ENCODE measurements around the gene FKBP5.
"Not testable (repeated sequence)": the region's sequence is repeated elsewhere in the genome, so short reads cannot be mapped to it uniquely, and the experiment has no call there.

Gene FKBP5

DNA sequence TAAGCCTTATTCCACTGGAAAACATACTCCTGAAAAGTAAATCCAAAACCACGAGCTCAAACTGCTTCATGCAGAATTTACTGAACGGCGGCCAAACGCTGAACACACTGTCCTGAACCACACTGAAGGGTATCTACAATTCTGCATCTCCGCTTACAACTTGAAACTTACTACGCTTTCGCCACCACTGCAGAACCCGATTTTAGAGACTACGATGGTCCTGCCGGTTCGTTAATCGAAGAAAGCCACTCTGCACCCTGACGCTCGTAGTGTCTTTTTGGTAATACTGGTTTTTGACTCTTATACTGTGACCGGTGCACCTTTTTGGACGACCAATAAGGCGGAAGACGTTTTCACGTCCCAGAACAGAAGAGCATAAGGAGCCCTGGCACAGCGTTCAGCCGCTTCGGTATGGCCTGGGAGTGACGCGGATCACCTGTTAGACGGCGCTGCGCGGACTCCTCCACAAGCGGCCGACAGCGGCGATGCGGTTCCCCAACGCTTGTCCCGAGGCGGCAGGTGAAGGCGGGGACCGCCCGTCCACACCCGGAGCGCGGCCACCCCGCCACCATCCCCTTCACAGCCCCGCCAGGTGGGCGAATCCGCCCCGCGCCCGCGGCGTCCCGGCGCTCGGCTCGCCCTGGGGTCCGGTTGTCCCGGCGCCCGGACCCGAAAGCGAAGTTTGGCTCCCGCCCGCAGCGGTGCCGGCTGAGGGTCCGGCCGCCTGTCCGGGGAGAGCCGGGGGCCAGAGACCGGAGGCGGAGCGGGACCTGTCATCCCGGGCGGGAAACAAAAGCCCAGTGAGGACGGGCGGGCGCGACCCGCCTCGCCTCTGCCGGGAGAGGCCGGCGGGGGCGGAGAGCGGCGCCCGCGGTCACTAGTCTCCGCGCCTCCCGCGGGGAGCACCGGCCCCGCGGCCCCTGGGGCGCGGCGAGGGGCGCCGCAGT, 784 bp downstream of the FKBP5 start:
- DNase-seq: peak; percentile 48

DNA sequence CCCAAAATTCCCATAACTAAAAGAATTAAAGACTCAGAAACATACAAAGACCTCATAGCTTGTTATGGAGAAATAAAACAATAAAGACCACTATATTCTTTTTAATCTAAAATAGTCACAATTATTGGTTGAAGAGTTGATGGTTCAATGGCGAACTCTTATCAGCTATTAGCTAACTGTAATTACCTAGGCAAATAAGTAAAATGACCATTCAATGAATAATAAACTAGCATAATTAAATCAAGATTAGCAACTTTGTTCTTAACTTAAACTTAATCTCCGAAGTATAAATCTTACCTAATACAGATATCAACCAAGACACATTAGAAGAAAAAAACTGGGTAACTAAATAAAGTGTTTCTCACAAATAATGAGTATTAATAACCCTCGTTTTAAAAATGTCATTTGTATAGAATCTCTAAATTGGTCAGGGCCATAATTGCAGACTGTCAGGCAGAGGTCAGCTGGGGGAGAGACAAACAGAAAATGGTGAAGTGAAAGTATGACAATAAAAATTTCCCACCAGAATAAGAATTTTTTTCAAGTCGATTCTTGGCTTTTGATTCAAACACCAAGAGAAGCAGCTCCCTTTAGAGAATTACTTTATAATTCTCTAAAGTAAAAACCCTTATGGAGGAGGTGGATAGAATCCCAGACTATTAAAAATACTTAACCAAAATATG, 1.7 kb downstream of the FKBP5 start:
- DNase-seq: no peak

DNA sequence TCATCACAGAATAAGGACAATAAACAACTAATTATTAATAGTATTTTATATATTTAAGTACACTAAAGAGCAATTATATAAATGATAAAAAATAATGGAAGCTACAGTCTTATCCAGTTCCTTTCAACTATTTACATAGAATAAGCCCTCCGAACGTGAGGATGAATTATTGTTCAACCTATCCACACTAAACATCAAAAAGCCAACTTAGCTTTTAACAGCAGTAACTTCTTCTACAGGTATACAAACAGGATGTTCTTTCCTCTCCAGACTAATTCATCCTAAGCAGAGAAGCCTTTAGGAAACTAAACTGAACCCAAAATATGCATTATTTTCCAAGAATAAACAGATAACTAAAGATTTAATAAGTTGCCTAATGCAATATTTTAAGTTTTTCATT, 2.3 kb downstream of the FKBP5 start:
- no peak for DNase-seq

DNA sequence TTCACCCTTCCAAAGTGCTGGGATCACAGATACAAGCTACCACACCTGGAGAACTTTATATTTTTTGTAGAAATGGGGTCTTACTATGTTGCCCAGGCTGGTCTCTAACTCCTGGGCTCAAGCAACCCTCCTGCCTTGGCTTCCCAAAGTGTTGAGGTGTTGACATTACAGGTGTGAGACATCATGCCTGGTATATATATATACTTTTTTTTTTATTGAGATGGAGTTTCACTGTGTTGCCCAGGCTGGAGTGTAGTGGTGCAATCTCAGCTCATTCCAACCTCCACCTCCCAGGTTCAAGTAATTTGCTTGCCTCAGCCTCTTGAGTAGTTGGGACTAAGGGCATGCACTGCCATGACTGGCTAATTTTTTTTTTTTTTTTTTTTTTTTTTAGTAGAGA, 5.4 kb downstream of the FKBP5 start:
- DNase-seq: no peak

DNA sequence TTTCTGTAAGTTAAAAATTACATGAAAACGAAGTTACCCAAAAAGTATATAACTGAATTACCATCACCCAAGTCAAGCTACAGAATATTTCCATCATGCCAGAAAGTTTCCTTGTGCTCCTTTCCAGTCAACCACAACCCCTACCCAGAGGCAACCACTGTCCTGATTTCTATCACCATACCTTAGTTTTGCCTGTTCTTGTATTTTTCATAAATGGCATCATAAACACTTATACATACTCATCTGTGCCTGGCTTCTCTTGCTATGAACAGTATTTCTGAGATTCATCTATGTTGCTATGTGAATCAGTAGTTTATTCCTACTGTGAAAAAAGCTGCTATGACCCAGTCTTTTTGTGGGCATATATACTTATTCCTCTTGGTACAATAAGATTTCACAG, 7.4 kb downstream of the FKBP5 start:
- no peak for DNase-seq

DNA sequence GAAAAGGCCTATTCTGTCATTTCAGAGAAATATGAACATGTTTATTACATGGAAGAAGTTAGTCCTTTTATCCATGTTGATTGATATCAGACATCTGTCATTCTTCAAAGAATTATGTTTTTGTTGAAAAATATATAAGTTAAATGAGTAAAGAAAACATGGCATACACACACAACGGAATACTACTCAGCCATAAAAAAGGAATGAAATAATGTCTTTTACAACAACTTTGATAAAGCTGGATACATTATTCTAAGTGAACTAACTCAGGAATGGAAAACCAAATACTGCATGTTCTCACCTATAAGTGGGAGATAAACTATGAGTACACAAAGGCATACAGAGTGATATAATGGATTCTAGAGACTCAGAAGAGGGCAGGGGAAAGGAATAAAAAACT, 9.3 kb downstream of the FKBP5 start:
- no peak for DNase-seq

DNA sequence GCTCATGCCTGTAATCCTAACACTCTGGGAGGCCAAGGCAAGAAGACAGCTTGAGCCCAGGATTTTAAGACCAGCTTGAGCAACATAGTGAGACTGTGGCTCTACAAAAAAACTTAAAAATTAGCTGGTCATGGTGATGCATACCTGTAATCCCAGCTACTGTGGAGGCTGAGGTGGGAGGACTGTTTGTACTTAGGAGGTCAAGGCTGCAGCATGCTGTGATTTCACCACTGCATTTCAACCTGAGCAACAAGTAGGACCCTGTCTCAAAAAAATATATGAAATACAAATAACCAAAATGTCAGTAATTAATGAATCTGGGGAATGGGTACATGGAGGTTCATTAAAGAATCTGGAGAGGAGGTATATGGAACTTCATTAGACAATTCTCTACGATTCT, 9.9 kb downstream of the FKBP5 start:
- no peak for DNase-seq

DNA sequence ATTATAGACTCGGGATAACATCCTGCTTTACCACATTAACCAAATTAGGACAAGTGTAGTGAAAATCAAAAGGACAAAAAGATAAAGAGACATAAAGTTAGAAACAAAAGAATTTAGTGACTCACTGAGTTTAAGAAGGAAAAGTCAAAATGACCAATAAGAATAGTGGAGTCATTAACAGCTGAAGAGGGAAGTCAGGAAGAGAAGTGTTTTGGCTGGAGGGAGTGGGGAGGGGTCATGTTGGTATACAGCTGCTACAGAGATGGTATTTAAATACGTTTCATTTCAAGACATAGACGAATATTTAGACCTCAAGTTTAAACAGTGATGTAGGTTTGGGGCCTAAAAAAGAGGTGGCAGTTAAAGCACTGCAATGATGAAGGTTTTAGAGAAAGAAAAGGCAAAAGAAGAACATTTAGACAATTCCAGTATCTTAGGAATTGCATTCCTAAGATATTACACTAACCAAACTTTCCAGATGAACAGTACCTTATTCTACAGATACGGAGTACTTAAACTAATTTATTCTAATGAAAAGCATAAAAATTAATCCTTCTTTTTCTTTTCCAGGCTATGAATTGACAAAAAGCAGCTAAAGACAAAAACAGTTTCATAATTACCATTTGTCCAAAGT, 10.6 kb downstream of the FKBP5 start:
- DNase-seq: no peak

DNA sequence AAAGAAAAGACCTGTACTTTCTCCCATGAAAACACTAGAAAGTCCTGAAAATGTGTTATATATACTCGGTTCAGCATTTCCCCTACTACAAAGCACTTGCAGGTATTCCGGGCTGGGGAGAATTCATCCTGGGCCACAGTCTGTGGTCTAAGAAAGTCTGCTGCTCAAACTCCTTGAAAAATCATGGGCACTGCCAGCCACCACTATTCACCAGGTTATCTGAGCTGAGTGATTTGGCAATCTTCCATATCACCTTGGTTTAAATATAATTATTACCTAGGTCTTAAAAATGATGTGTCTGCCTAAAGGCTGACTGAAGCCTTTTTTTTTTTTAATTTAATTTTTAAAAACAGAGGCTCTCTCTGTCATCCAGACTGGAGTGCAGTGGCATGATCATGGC, 11.3 kb downstream of the FKBP5 start:
- DNase-seq: peak; percentile 13

DNA sequence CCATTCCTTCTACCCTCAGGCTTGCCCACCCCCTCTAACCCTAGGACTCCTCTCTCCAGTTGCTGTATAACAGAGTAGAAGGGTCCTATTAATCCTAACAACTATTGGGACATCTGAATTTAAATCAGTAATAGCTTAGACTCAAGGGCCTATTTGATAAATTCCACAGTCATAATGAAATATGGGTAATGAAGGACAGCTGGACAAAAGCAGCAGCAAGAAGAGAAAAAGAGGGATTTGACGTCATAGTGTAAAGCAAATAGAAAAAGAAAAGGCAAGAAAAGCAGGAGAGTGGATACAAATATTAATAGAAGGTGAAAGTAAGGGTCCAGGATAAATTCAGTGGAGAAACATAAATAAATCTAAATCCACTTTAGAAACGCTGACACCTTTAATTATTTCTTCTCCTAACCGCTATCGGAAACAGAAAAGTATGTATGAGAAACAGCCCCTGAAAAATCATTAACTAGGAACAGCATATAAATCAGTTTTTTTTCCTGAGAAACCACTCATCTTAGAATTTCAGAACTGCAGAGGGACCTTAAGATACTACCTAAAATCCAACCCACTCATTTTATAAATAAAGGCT, 12.8 kb downstream of the FKBP5 start:
- no peak for DNase-seq

DNA sequence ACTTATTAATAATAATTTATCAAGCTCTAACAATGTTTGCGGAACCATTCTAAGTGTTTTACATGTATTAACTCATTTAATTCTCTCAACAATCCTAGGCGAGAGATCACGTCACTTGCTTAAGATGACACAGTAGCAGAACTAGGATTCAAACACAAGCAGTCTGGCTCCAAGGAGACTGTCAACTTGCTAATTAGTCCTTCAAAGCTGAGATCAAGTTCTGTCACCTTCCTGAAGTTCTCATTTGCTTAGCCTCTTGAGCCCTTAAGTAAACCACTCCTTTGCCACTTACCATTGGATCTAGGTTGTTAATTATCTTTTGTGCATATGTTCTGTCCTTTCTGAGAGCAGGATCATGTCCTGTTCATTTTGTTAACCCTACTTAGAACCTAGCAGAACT, 14.1 kb downstream of the FKBP5 start:
- no peak for DNase-seq

DNA sequence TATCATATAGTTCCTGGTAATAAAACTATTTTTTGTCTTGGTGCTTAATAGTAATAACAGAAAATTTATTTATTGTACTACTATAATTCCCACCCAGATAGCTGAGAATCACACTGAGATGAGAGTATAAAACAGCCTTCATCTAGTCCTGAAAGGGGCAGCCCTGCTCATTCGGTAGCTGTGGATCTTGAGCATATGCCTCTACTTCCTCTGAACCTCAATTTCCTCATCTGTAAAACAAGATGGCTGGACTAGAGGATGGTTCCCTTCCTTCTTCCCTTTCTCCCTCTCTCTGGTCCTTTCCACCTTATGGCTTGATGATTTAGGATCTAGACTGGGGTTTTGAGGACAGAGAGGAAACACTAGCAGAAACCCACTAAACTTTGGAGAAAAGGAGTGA, 15.0 kb downstream of the FKBP5 start:
- no peak for DNase-seq

DNA sequence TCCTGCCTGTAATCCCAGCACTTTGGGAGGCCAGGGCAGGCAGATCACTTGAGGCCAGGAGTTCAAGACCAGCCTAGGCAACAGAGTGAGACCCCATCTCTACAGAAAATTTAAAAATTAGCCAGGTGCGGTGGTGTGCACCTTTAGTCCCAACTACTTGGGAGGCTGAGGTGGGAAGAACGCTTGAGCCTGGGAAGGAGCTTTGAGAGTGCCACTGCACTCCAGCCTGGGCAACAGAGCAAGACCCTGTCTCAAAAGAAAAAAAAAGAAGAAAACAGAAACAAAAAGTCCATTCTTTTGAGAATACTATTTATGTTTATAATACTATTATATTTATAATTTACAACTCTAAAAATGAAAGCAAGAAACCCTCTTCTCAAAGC, 15.4 kb downstream of the FKBP5 start:
- DNase-seq: not testable (repeated sequence)

DNA sequence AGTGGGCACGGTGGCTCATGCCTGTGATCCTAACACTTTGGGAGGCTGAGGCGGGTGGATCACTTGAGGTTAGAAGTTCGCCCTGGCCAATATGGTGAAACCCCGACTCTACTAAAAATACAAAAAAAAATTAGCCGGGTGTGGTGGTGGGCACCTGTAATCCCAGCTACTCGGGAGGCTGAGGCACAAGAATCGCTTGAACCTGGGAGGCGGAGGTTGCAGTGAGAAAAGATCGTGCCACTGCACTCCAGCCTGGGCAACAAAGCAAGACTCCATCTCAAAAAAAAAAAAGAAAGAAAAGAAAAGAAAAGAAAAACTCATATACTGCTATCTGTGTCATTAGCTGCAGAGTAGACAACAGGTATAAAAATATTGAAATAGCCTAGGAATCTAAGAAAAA, 18.3 kb downstream of the FKBP5 start:
- not testable (repeated sequence) for DNase-seq

DNA sequence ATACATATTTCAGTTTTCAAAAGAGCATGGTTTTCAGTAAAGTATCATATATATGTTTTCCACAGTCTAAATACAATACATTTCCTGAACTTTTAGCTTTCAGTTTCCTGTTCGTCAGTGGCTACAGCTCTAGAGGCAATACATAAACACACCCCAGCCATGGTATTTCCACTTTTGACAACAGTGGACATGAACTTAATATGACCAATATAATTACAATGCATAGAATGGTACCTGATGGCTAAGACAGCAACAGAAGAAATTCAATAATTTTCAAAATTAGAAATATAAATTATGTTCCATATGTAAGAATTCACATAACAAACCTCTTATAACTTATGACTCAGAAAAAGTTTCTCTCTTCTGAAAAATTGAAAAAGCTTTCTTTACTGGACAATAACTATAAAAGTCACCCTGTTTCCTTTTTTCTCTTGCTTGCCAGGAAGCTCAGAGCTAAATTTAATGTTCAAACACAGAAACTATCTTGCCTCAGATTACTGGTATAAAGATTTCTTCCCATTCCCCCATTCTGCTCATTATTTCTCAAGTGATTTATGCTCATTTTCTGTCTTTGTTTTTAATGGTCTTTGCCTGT, 19.2 kb downstream of the FKBP5 start:
- DNase-seq: no peak

DNA sequence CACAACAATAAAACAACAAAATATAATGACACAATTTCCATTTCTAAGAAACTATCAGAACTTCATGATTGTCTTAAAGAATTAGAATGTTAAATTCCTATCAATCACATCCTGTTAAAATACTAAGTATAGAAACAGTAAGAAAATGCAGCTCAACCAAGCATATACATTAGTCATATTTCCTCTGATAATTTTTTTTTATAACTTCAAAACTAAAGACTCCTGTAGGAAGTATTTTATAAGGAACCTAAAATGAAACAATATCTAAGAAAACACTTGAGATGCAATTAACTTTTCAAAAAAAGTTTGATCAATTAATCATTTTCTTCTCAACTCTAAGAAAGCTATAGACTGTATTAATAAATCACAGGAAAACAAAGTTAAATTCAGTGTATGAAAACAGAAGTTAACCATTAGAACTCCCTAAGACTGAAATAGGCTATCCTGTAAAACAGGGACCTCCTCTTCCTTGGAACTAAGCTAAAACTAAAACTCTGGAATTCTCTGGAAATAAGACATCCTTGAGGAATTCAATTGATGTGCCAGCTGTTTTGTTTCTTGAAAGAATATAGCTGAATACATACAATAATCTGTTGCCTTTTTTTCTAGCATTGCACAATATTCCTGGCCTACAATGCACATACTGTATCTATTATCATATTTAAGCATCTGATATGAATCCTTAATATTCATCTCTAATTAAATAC, 19.8 kb downstream of the FKBP5 start:
- DNase-seq: no peak

DNA sequence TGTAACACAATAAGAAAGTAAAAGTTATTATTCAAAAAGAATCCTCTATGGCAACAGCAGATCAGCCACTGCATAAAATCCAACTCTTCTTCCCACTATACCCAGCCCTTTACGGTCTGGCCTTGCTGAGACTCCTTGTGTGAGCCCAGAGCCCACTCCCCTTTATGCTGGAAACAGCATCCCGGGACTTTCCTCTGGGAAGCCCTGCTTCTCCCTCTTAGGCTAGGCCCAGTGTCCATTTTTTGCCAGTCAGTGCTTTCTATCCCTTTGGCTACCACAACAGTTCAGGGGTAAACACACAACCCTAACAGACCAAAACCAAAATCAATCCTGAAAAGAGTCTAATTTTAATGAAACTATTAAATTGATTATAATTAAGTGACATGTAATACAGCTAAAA, 20.6 kb downstream of the FKBP5 start:
- no peak for DNase-seq

DNA sequence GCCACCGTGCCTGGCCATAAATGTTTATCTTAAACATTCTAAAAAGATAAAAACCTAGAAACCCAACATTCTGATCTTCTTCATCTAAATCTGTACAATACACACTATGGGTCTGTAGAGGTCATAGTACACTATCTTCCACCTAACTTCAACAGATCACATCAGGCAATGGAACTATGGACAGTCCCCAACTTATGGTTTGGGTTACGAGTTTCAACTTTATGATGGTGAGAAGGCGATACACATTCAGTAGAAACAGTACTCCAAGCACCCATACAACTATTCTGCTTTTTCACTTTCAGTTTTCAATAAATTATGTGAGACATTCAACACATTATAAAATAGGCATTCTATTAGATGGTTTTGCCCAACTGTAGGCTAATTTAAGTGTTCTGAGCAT, 23.1 kb downstream of the FKBP5 start:
- no peak for DNase-seq

DNA sequence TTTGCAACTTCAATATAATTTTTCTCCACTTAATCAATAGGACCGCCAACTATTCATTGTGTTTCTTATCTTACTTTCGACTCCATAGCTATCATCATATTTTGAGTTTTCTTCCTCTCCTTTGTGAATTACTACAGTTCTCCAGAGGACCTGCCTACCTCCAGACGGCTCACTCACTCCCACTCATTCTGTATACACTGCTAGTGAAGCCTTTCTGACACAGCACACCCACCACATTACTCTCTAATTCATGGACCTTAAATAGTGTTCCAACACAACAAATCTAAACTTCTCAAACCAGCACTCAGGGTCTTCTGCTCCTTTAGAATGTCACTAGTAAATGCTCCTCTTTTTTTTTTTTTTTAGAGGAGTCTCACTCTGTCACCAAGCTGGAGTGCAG, 23.8 kb downstream of the FKBP5 start:
- no peak for DNase-seq

DNA sequence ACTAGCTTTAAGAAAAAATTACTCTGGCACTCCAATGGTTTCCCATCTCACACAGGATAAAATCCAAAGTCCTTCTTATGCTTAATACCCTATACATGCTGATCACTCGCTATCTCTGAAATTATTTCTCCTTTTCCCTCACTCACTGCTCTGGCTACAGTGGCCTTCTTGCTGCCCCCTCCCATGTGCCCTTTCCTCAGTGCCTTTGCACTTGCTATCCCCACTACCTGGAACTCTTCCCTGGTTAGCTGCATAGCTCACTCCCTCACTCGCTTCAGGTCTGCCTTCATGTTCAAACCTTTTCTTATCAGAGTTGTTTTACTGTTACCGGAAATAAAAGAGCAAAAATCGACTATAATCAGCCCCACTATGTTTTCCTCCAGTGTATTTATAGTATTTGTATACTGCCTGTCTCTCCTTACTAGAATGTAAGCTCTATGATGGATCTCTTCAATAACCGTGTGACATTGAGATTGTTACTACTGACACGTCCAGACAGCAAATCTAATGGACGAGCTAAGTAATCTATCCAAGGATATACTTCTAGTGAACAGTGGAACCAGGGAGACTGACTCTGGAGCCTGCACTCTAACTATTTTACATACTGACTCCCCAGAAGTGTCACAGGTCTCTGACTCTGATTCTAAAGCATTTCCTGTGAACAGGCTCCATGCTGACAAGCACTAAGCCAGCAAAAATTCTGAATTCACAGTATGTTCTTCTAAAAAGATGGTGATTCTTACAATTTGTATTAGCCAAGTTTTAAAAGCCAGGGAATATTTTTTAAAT, 25.1 kb downstream of the FKBP5 start:
- no peak for DNase-seq

DNA sequence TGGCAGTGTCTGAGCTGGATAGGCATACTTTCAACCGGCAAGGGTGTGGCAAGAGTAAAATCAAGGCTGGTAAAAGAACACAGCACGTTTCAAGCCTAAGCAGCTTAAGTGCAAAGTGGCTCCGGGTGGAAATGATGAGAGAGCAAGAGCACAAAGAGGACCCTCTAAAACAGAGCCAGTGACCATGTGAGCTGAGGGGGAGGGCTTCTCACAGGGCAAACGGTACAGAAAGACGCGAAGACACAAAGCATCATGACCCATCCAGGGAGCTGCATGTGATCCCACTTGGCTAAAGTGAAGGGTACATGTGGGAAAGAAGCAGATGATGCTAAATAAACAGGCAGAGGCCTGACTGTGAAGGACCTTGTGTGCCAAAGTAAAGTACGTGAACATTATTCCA, 25.7 kb downstream of the FKBP5 start:
- DNase-seq: no peak

DNA sequence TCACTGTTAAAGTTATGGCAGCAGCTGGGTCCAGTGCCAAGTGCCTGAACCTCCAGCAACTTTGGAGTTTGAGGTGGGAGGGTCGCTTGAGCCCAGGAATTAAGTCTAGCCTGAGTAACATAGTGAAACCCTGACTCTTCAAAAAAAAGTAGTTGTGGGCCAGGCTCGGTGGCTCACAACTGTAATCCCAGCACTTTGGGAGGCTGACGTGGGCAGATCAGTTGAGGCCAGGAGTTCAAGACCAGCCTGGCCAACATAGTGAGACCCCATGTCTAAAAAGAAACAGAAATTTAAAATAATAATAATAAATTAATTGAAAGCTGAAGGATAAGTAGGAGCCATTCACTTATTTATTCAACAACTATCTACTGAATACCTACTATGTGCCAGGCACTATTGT, 33.8 kb downstream of the FKBP5 start:
- no peak for DNase-seq

All from NCI-H69 (cell line).